Measurements from ENCODE around the gene MANEAL.

The MANEAL gene

GRCh38 chr1:37761416-37762095 is 32.1 kb upstream of the MANEAL start:
- H3K36me3 ChIP-seq (ENCODE audit: insufficient read depth, low read length), result no peaks in the 10 kb centered on the region
- H3K4me3 ChIP-seq (ENCODE audit: low read depth, low read length, poor library complexity, severe bottlenecking), result no peak overlapping the region
- no peaks in the 10 kb centered on the region for H3K9me2 ChIP-seq (ENCODE audit: low read depth, low read length)
- H3K79me2 ChIP-seq (ENCODE audit: insufficient read depth, low read length), result no peaks in the 10 kb centered on the region
- H3F3A ChIP-seq (ENCODE audit: insufficient read depth, low read length), result no peaks in the 10 kb centered on the region
- H3K4me2 ChIP-seq (ENCODE audit: low read length), result no peak overlapping the region
- H4K20me1 ChIP-seq (ENCODE audit: insufficient read depth, low read length), result no peaks in the 10 kb centered on the region
- TF ChIP-seq, protein P1, sequence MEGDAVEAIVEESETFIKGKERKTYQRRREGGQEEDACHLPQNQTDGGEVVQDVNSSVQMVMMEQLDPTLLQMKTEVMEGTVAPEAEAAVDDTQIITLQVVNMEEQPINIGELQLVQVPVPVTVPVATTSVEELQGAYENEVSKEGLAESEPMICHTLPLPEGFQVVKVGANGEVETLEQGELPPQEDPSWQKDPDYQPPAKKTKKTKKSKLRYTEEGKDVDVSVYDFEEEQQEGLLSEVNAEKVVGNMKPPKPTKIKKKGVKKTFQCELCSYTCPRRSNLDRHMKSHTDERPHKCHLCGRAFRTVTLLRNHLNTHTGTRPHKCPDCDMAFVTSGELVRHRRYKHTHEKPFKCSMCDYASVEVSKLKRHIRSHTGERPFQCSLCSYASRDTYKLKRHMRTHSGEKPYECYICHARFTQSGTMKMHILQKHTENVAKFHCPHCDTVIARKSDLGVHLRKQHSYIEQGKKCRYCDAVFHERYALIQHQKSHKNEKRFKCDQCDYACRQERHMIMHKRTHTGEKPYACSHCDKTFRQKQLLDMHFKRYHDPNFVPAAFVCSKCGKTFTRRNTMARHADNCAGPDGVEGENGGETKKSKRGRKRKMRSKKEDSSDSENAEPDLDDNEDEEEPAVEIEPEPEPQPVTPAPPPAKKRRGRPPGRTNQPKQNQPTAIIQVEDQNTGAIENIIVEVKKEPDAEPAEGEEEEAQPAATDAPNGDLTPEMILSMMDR (IDR thresholded peaks at IDR 0.05; ENCODE audit: low read length), result no peak
- TF ChIP-seq EZH2 (IDR thresholded peaks at IDR 0.05; ENCODE audit: borderline replicate concordance, low read length), result no peak
- no peaks in the 10 kb centered on the region for H3K27me3 ChIP-seq (ENCODE audit: insufficient read depth, low read length)
- no peak overlapping the region for H3K27ac ChIP-seq (ENCODE audit: low read depth, low read length, poor library complexity, severe bottlenecking)
- H2AFZ ChIP-seq (ENCODE audit: low read length), result no peak overlapping the region
- H3K4me1 ChIP-seq (ENCODE audit: insufficient read depth, low read length, severe bottlenecking), result no peaks in the 10 kb centered on the region
- H3K9me3 ChIP-seq (ENCODE audit: low read length), result no peaks in the 10 kb centered on the region
- H3K9ac ChIP-seq (ENCODE audit: low read length), result no peak overlapping the region

DNA sequence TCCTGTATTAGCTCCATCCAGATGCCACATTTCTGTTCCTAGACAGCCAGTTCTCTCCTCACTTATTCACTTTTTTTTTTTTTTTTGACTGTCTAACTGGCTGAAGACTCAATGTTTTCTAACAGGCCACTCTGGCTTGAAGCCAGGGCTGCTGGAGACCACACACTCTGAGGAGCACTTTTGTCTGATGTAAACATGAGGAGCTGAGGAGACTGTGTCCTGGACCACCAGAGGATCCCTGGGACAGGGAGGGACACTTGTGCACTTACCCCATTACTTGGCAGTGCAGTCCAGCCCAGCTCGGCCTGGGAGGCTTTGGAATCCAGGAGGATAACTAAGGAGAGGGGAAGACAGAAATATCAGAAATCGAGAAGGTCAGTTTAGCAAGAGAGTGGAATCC is 31.1 kb upstream of the MANEAL start:
- Histone ChIP-seq H3K9me2 (ENCODE audit: low read depth, low read length) (no peaks in the 10 kb centered on the region), H3K27ac (ENCODE audit: low read depth, low read length, poor library complexity, severe bottlenecking) (no peak overlapping the region), H3K9ac (ENCODE audit: low read length) (no peak overlapping the region), H3K79me2 (ENCODE audit: insufficient read depth, low read length) (no peaks in the 10 kb centered on the region), H3K4me1 (ENCODE audit: insufficient read depth, low read length, severe bottlenecking) (no peaks in the 10 kb centered on the region), H3K4me3 (ENCODE audit: low read depth, low read length, poor library complexity, severe bottlenecking) (no peak overlapping the region), H3K9me3 (ENCODE audit: low read length) (no peaks in the 10 kb centered on the region), H2AFZ (ENCODE audit: low read length) (no peak overlapping the region), H4K20me1 (ENCODE audit: insufficient read depth, low read length) (no peaks in the 10 kb centered on the region), H3K27me3 (ENCODE audit: insufficient read depth, low read length) (no peaks in the 10 kb centered on the region), H3F3A (ENCODE audit: insufficient read depth, low read length) (no peaks in the 10 kb centered on the region), H3K36me3 (ENCODE audit: insufficient read depth, low read length) (no peaks in the 10 kb centered on the region), H3K4me2 (ENCODE audit: low read length) (no peak overlapping the region)
- TF ChIP-seq, protein P1 (IDR thresholded peaks at IDR 0.05; ENCODE audit: low read length), result no peak
- TF ChIP-seq EZH2 (IDR thresholded peaks at IDR 0.05; ENCODE audit: borderline replicate concordance, low read length), result no peak

DNA sequence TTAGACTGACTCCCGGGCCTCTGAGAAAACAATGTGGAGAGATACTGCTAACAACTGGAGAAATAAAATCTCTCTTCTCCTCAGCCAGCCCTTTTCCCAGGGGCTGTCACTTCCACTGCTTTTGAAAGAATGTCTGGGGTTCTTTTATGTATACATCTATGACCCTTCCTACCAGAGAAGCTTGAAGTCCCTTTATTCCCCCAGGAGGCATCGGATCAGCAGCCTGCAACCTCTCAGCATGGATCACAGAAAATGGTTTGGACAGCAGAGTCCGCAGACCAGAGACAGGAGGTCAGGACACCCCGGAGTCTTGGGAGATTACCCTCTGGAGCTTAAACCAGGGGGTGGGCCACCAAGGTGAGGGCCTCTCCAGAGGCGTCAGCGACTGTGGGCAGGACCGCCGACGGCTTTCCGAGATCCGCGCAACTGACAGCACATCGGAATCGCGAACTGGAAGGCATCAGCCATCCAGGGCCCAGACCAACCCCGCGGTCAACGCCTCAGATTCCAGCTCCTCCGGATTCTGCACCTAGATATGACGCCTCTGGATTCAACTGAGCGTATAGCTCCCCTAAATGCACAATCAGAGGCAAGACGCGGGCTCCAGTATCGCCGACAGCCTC is 29.7 kb upstream of the MANEAL start:
- no peaks in the 10 kb centered on the region for H4K20me1 ChIP-seq (ENCODE audit: insufficient read depth, low read length)
- TF ChIP-seq EZH2 (IDR thresholded peaks at IDR 0.05; ENCODE audit: borderline replicate concordance, low read length), result no peak
- TF ChIP-seq, protein P1 (IDR thresholded peaks at IDR 0.05; ENCODE audit: low read length), result no peak
- no peaks in the 10 kb centered on the region for H3K4me1 ChIP-seq (ENCODE audit: insufficient read depth, low read length, severe bottlenecking)
- H3K4me2 ChIP-seq (ENCODE audit: low read length), result no peak overlapping the region
- no peaks in the 10 kb centered on the region for H3K36me3 ChIP-seq (ENCODE audit: insufficient read depth, low read length)
- no peak overlapping the region for H2AFZ ChIP-seq (ENCODE audit: low read length)
- no peaks in the 10 kb centered on the region for H3K9me2 ChIP-seq (ENCODE audit: low read depth, low read length)
- H3K27me3 ChIP-seq (ENCODE audit: insufficient read depth, low read length), result no peaks in the 10 kb centered on the region
- no peaks in the 10 kb centered on the region for H3F3A ChIP-seq (ENCODE audit: insufficient read depth, low read length)
- H3K79me2 ChIP-seq (ENCODE audit: insufficient read depth, low read length), result no peaks in the 10 kb centered on the region
- H3K9me3 ChIP-seq (ENCODE audit: low read length), result no peaks in the 10 kb centered on the region
- no peak overlapping the region for H3K4me3 ChIP-seq (ENCODE audit: low read depth, low read length, poor library complexity, severe bottlenecking)
- H3K9ac ChIP-seq (ENCODE audit: low read length), result no peak overlapping the region
- no peak overlapping the region for H3K27ac ChIP-seq (ENCODE audit: low read depth, low read length, poor library complexity, severe bottlenecking)
